ENCODE results near the gene CLEC11A.

Gene CLEC11A

DNA sequence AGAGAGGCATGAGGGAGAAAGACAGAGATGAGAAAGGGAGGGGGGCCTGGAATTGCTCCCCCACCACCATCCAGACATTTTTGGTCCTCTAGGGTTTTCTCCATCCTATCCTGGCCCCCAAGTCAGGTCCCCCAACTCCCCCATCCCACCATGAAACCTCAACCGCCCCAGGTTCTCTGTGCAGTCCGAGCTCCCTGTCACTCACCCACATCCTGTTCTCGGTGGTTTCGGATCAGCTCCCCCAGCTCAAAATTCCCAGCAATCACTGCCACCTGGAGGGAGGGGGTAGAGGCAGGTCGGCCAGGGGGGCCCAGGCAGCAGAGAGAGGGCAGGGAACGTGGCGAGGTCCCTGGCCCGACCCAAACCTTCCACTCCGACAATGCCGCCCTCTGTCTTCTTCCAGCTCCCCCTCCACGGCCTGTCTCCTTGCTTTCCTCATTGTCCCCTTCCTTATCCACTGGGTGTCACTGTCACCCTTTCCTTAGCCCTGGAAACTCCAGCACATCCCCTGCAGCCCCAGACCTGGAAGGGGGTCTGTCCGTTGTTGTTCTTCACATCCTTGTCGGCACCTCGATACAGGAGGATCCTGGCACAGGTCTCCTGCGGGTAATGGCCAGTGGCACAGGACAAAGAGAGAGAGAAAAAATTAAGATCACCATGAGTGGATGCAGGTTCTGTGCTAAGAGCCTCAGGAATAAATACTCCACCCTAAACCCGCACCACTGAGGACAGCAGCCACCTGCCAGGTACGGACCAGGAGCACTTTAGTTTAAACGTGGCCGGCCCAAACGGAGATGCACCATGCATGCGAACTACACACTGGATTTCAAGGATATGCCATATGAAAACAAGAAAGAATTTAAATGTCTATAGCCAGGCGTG, 19.0 kb upstream of the CLEC11A start:
- CTCF ChIA-PET = interaction anchor here (0.7 to 1.3 kb wide), 5 partner anchors 35 to 88 kb away, joined by 3 to 5 read pairs (median 4); no protein-coding TSS in a partner anchor
- POLR2A ChIA-PET = no interaction called here
- TF ChIP-seq, protein P1, sequence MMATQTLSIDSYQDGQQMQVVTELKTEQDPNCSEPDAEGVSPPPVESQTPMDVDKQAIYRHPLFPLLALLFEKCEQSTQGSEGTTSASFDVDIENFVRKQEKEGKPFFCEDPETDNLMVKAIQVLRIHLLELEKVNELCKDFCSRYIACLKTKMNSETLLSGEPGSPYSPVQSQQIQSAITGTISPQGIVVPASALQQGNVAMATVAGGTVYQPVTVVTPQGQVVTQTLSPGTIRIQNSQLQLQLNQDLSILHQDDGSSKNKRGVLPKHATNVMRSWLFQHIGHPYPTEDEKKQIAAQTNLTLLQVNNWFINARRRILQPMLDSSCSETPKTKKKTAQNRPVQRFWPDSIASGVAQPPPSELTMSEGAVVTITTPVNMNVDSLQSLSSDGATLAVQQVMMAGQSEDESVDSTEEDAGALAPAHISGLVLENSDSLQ (IDR thresholded peaks at IDR 0.05) = peak; percentile 52; the same call in 1 of the 2 replicates
- TF ChIP-seq FOXA1 (IDR thresholded peaks at IDR 0.05) = no peak
- peak; percentile 47 for DNase-seq (ENCODE audit: extremely low spot score)

DNA sequence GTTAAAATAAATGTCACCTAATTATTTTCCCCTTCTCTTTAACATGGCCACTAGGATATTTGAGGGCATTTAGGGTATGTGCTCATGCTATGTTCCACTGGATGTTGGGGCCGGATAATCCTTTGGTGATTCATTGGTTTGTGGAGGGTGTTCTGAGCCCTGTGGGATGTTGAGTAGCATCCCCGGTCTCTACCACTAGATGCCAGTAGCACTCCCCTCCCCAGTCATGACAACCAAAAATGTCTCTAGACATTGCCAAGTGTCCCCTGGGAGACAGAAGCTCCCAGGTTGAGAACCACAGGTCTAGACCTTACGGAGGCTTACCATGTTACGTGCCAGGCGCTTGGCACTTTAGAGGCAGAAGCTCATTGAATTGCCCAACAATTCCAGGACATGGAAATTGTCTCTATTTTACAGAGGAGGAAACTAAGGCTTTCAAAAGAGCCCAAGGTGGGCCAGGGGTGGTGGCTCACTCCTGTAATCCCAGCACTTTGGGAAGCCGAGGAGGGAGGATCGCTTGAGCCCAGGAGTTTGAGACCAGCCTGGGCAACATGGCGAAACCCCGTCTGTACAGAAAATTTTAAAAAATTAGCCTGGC, 17.6 kb upstream of the CLEC11A start:
- ChIA-PET POLR2A (interaction anchor here (0.5 to 1.3 kb wide), 2 partner anchors 19 to 74 kb away, joined by 3 to 4 read pairs; no protein-coding TSS in a partner anchor), CTCF (interaction anchor here (0.6 to 1.4 kb wide), 6 partner anchors 16 to 218 kb away, joined by 3 to 12 read pairs (median 4); no protein-coding TSS in a partner anchor)
- TF ChIP-seq FOXA1 (IDR thresholded peaks at IDR 0.05) (no peak), ZNF384 (IDR thresholded peaks at IDR 0.05) (no peak), SP1 (IDR thresholded peaks at IDR 0.05) (no peak), LEF1 (IDR thresholded peaks at IDR 0.05; ENCODE audit: borderline replicate concordance) (no peak), ELF4 (IDR thresholded peaks at IDR 0.05) (no peak), BHLHE40 (IDR thresholded peaks at IDR 0.05; ENCODE audit: borderline replicate concordance) (no peak)
- peak; percentile 72 for DNase-seq (ENCODE audit: extremely low spot score)

DNA sequence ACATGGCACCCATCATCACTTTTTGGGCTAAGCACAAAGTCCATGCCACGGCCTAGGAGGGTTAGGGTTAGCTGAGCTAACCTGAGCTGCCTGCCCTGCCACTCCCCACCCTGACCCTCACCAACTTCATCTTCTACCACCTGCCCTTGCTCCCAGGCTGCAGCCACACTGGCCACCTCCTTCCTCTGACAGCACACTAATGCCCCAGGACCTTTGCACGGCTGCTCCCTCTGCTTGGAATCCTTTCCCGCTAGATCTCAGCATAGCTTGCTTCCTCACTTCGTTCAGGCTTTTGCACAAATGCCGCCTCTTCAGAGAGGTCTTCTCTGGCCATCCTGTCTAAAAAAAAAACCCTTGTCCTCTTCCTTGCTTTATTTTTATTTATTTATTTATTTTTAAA, 16.8 kb upstream of the CLEC11A start:
- ChIA-PET POLR2A (no interaction called here), CTCF (interaction anchor here (0.6 to 1.4 kb wide), 3 partner anchors 18 to 1114 kb away, joined by 3 to 12 read pairs (median 5); no protein-coding TSS in a partner anchor)
- TF ChIP-seq BHLHE40 (IDR thresholded peaks at IDR 0.05; ENCODE audit: borderline replicate concordance) (no peak), NFRKB (IDR thresholded peaks at IDR 0.05) (no peak), ZNF384 (IDR thresholded peaks at IDR 0.05) (no peak), HDGF (IDR thresholded peaks at IDR 0.05; ENCODE audit: borderline replicate concordance) (no peak), CTBP1 (IDR thresholded peaks at IDR 0.05; ENCODE audit: borderline replicate concordance) (no peak), SUZ12 (IDR thresholded peaks at IDR 0.05) (no peak), FOXM1 (IDR thresholded peaks at IDR 0.05; ENCODE audit: borderline replicate concordance) (no peak), LEF1 (IDR thresholded peaks at IDR 0.05; ENCODE audit: borderline replicate concordance) (no peak), ARNT (IDR thresholded peaks at IDR 0.05) (no peak), FOXK2 (IDR thresholded peaks at IDR 0.05) (no peak), L3MBTL2 (conservative IDR thresholded peaks at IDR 0.05) (no peak), FOXA1 (IDR thresholded peaks at IDR 0.05) (no peak), SP1 (IDR thresholded peaks at IDR 0.05) (no peak), TARDBP (IDR thresholded peaks at IDR 0.05) (no peak), ELF4 (IDR thresholded peaks at IDR 0.05) (no peak)
- TF ChIP-seq, protein P1 (IDR thresholded peaks at IDR 0.05) = no peak
- no peak for DNase-seq (ENCODE audit: extremely low spot score)

DNA sequence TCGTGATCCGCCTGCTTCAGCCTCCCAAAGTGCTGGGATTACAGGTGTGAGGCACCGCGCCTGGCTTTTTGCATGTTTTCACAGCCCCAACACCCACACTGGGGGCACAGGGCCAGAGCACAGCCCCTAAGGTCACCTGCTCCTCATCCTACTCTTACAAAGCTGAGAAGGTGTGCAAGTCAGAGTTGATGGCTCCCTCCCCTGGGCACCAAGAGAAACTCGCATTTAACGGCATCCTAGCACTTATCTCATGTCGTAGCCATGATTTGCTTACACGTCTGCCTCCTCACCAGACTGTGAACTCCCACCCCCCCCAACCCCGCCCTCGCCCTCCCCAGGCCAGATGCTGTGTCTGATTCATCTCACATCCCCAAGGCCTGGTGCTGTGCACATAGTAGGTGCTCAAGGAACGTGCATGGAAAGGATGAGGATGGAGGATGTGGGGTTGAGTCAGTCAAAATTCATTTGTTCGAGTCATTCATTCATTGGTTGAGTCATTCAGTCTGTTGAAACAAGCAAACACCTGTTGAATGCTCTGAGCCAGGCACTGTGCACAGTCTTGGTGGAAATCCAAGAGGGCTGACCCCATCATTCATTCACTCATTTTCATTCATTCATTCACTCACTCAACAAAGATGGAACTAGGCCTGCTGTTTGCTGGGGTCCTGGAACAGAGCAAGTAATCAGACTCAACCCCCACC, 14.8 kb upstream of the CLEC11A start:
- CTCF ChIA-PET = interaction anchor here (0.5 kb wide), 1 partner anchor 84 kb away, joined by 3 read pairs; no protein-coding TSS in a partner anchor
- TF ChIP-seq, protein P1 (IDR thresholded peaks at IDR 0.05) = no peak
- TF ChIP-seq CTBP1 (IDR thresholded peaks at IDR 0.05; ENCODE audit: borderline replicate concordance) = no peak
- no peak for TF ChIP-seq FOXM1 (IDR thresholded peaks at IDR 0.05; ENCODE audit: borderline replicate concordance)
- no peak for TF ChIP-seq LEF1 (IDR thresholded peaks at IDR 0.05; ENCODE audit: borderline replicate concordance)
- no peak for TF ChIP-seq TARDBP (IDR thresholded peaks at IDR 0.05)
- TF ChIP-seq BHLHE40 (IDR thresholded peaks at IDR 0.05; ENCODE audit: borderline replicate concordance) = no peak
- no peak for TF ChIP-seq L3MBTL2 (conservative IDR thresholded peaks at IDR 0.05)
- POLR2A ChIA-PET = no interaction called here
- DNase-seq (ENCODE audit: extremely low spot score) = no peak

DNA sequence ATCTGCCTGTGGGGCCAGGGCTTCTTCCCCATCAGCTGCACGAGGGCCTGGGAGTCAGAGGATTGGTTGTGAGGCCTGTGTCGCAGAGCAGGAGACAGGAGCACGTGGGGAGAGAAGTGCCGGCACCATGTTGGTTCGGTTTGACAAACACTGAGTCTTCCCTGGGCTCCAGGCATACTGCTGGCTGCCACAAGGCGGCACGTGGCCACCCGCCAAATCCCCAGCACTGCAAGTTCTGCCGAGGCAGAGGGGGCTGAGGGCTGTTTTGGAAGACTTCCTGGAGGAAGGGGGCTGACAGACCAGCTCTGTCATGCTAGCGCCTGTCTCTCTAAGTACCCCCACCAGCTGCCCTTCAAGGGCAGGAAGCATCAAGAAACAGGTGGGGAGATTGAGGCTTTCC, 13.1 kb upstream of the CLEC11A start:
- no peak for DNase-seq (ENCODE audit: extremely low spot score)
- ChIA-PET POLR2A (no interaction called here), CTCF (no interaction called here)
- TF ChIP-seq NFRKB (IDR thresholded peaks at IDR 0.05) (no peak), ZNF384 (IDR thresholded peaks at IDR 0.05) (no peak), SUZ12 (IDR thresholded peaks at IDR 0.05) (no peak)

DNA sequence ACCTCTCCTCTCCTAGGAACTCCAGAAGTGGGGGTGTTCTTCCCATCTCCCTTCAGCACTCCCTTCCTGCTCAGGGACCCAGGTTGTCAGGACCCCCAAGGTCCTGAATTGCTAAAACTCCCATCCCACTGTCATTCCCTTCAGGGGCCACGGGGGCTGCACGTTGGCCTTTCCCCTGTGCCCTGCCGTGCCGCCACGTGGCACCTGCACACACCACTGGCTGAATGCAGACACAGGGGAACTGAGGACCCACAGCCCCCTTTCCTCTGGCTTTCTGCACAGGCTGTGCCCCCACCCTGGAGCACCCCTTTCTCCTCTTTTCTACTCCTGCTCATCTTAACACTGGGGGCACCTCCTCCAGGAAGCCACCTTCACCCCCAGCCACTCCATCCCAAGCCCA, 12.6 kb upstream of the CLEC11A start:
- no peak for TF ChIP-seq SUZ12 (IDR thresholded peaks at IDR 0.05)
- TF ChIP-seq FOXA1 (IDR thresholded peaks at IDR 0.05) = no peak
- TF ChIP-seq NFRKB (IDR thresholded peaks at IDR 0.05) = no peak
- TF ChIP-seq HDGF (IDR thresholded peaks at IDR 0.05; ENCODE audit: borderline replicate concordance) = no peak
- no peak for TF ChIP-seq ARNT (IDR thresholded peaks at IDR 0.05)
- TF ChIP-seq ELF4 (IDR thresholded peaks at IDR 0.05) = no peak
- CTCF ChIA-PET = interaction anchor here (1.0 kb wide), 1 partner anchor 12 kb away, joined by 3 read pairs; no protein-coding TSS in a partner anchor
- DNase-seq (ENCODE audit: extremely low spot score) = no peak
- POLR2A ChIA-PET = interaction anchor here (0.6 kb wide), 1 partner anchor 377 kb away, joined by 3 read pairs; no protein-coding TSS in a partner anchor

All from HEK293T (cell line).